ENCODE measurements around the gene SCMH1. TPM values are rescaled to one million over a fixed set of nuclear protein-coding genes. Genes with fewer than 3 reads are reported as not detected.
"Not testable (repeated sequence)": the region's sequence is repeated elsewhere in the genome, so short reads cannot be mapped to it uniquely, and the experiment has no call there.

SCMH1 gene
- total and polyA plus RNA-seq, 2 of the 4 experiments (the other 2 are of a cell fraction), result 9.0 to 19.4 TPM

DNA sequence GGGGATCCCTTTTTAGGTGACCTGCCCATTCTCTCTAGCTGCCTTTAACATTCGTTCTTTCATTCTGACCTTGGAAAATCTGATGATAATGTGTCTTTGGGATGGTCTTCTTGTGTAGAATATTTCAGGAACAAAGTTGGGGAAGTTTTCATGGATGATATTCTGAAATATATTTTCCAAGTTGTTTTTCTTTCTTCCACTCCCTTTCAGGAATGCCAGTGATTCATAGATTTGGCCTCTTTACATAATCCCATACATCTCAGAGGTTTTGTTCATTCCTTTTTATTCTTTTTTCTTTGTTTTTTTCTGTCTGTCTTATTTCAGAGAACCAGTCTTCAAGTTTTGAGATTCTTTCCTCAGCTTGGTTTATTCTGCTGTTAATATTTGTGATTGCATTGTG, 13.9 kb upstream of the SCMH1 start:
- H2BK120ac ChIP-seq (ENCODE audit: low read depth, low read length), result no peak overlapping the region

DNA sequence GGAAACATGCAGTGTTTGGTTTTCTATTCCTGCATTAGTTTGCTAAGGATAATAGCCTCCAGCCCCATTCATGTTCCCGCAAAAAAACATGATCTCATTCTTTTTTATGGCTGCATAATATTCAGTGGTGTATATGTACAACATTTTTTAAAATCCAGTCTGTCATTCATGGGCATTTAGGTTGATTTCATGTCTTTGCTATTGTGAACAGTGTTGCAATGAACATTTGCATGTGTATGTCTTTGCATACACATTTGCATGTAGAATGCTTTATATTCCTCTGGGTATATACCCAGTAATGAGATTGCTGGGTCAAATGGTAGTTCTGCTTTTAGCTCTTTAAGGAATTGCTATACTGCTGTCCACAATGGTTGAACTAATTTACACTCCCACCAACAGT, 9.0 kb upstream of the SCMH1 start:
- H3K36me3 ChIP-seq (ENCODE audit: control insufficient read depth, insufficient read depth, low read length); H4K91ac ChIP-seq (ENCODE audit: insufficient read depth, low read depth, low read length); dilution Hi-C loops (cut with HindIII; ENCODE audit: low sequenced_read_pairs, unreplicated experiment); H2AK5ac ChIP-seq (ENCODE audit: low read depth, low read length); H4K8ac ChIP-seq (ENCODE audit: low read depth in 2 of 2, low read length in 2 of 2); ATAC-seq (ENCODE audit: low read depth); H2AFZ ChIP-seq (replicated peaks; ENCODE audit: low read length, poor library complexity); H2BK5ac ChIP-seq (ENCODE audit: low read depth, low read length, poor library complexity, severe bottlenecking); DNase-seq; H3K4me3 ChIP-seq (ENCODE audit: insufficient read depth, low read depth, low read length); CTCF ChIA-PET; H2BK15ac ChIP-seq (ENCODE audit: low read depth, low read length); H2BK120ac ChIP-seq (ENCODE audit: low read depth, low read length); H2BK20ac ChIP-seq (ENCODE audit: low read depth, low read length); H3K9me1 ChIP-seq (ENCODE audit: insufficient read depth, low read length); H3K79me1 ChIP-seq (ENCODE audit: low read depth in 1 of 2, low read length in 2 of 2); H3K4me2 ChIP-seq (ENCODE audit: low read depth, low read length); in situ Hi-C loops (cut with MboI; ENCODE audit: low sequenced_read_pairs); H3K56ac ChIP-seq (ENCODE audit: extremely low read depth, insufficient read depth, low read length); POLR2A ChIA-PET (ENCODE audit: unreplicated experiment); H3K9ac ChIP-seq (ENCODE audit: low read depth, low read length); H3K18ac ChIP-seq (ENCODE audit: low read depth, low read length); H4K20me1 ChIP-seq (ENCODE audit: insufficient read depth, low read length); H4K5ac ChIP-seq (ENCODE audit: low read depth, low read length); H3K27me3 ChIP-seq (ENCODE audit: control insufficient read depth, insufficient read depth, low read length); H3K23ac ChIP-seq (ENCODE audit: low read depth, low read length); H2AK9ac ChIP-seq (replicated peaks; ENCODE audit: low read depth, low read length, poor library complexity); intact Hi-C loops (cut with micrococcal nuclease); H3K4me1 ChIP-seq (ENCODE audit: control insufficient read depth, insufficient read depth, low read length); H3K4ac ChIP-seq (ENCODE audit: low read depth, low read length); H3K27ac ChIP-seq (ENCODE audit: insufficient read depth, low read length); H3K14ac ChIP-seq (replicated peaks; ENCODE audit: low read depth, low read length); H3K9me3 ChIP-seq (ENCODE audit: control insufficient read depth, insufficient read depth, low read length); BruUV-seq (replicated peaks): not testable (repeated sequence)
- no CpG with 5 or more reads among the region's 1 CpG for WGBS, 2 experiments (ENCODE audit: extremely low coverage in 2 of 2, insufficient read length in 1 of 2)

More for the DNA sequence above, 13.9 kb upstream of the SCMH1 start:
- no peaks in the 10 kb centered on the region for H3K36me3 ChIP-seq (ENCODE audit: control insufficient read depth, insufficient read depth, low read length)
- WGBS, 2 experiments (ENCODE audit: extremely low coverage in 2 of 2, insufficient read length in 1 of 2), result no CpG with 5 or more reads among the region's 1 CpG
- no peak overlapping the region for H3K9ac ChIP-seq (ENCODE audit: low read depth, low read length)
- peaks cover 6% of the 10 kb centered on the region for H3K9me3 ChIP-seq (ENCODE audit: control insufficient read depth, insufficient read depth, low read length)
- CTCF ChIA-PET, result no interaction called here
- no peak overlapping the region for H3K4me2 ChIP-seq (ENCODE audit: low read depth, low read length)
- no peak overlapping the region for H2AK9ac ChIP-seq (replicated peaks; ENCODE audit: low read depth, low read length, poor library complexity)
- H2BK20ac ChIP-seq (ENCODE audit: low read depth, low read length), result no peak overlapping the region
- peaks cover 2% of the 10 kb centered on the region; the same call in 1 of the 2 replicates for H3K27me3 ChIP-seq (ENCODE audit: control insufficient read depth, insufficient read depth, low read length)
- H2AK5ac ChIP-seq (ENCODE audit: low read depth, low read length), result no peak overlapping the region
- H4K91ac ChIP-seq (ENCODE audit: insufficient read depth, low read depth, low read length), result no peak overlapping the region
- intact Hi-C loops (cut with micrococcal nuclease) (no loop called here), dilution Hi-C loops (cut with HindIII; ENCODE audit: low sequenced_read_pairs, unreplicated experiment) (no loop called here), in situ Hi-C loops (cut with MboI; ENCODE audit: low sequenced_read_pairs) (no loop called here)
- H3K27ac ChIP-seq (ENCODE audit: insufficient read depth, low read length), result no peak overlapping the region
- BruUV-seq (replicated peaks), result no TSS peak
- ATAC-seq (ENCODE audit: low read depth), result no peak
- no peaks in the 10 kb centered on the region for H4K20me1 ChIP-seq (ENCODE audit: insufficient read depth, low read length)
- no peak overlapping the region for H3K23ac ChIP-seq (ENCODE audit: low read depth, low read length)
- no peak overlapping the region for H4K5ac ChIP-seq (ENCODE audit: low read depth, low read length)
- POLR2A ChIA-PET (ENCODE audit: unreplicated experiment), result interaction anchor here (0.7 kb wide), 1 partner anchor 14 kb away, joined by 4 read pairs; the partner anchor contains the start of gene SCMH1
- H4K8ac ChIP-seq (ENCODE audit: low read depth in 2 of 2, low read length in 2 of 2), result no peak overlapping the region
- no peak overlapping the region for H3K4ac ChIP-seq (ENCODE audit: low read depth, low read length)
- peak; percentile 8 for DNase-seq
- no peaks in the 10 kb centered on the region for H3K79me1 ChIP-seq (ENCODE audit: low read depth in 1 of 2, low read length in 2 of 2)
- H2BK5ac ChIP-seq (ENCODE audit: low read depth, low read length, poor library complexity, severe bottlenecking), result no peak overlapping the region
- no peak overlapping the region for H2AFZ ChIP-seq (replicated peaks; ENCODE audit: low read length, poor library complexity)
- H3K56ac ChIP-seq (ENCODE audit: extremely low read depth, insufficient read depth, low read length), result no peak overlapping the region
- H3K4me3 ChIP-seq (ENCODE audit: insufficient read depth, low read depth, low read length), result no peak overlapping the region
- no peak overlapping the region for H2BK15ac ChIP-seq (ENCODE audit: low read depth, low read length)
- TF ChIP-seq BHLHE40 (IDR thresholded peaks at IDR 0.05; ENCODE audit: low read depth, low read length) (no peak), RAD21 (IDR thresholded peaks at IDR 0.05; ENCODE audit: low read length) (no peak), CEBPB (IDR thresholded peaks at IDR 0.05; ENCODE audit: low read depth, low read length) (no peak), MAZ (IDR thresholded peaks at IDR 0.05; ENCODE audit: borderline replicate concordance, low read depth, low read length) (no peak), RFX5 (IDR thresholded peaks at IDR 0.05; ENCODE audit: low read depth, low read length) (no peak)
- H3K18ac ChIP-seq (ENCODE audit: low read depth, low read length), result no peak overlapping the region
- H3K14ac ChIP-seq (replicated peaks; ENCODE audit: low read depth, low read length), result no peak overlapping the region
- H3K4me1 ChIP-seq (ENCODE audit: control insufficient read depth, insufficient read depth, low read length), result no peaks in the 10 kb centered on the region; the same call in 1 of the 2 replicates
- H3K9me1 ChIP-seq (ENCODE audit: insufficient read depth, low read length), result no peaks in the 10 kb centered on the region

Data from IMR-90 (cell line).